Endothelial cell of umbilical vein (primary cell): ENCODE measurements around the gene DIP2C. TPM values are rescaled to one million over a fixed set of nuclear protein-coding genes. Genes with fewer than 3 reads are reported as not detected.

Experiments used
- BruUV-seq: library from RNA; stranded (reverse); fragments of 400-500 nt; replicated peaks from 2 replicates; lab custom pipeline; 2021; lab: Mats Ljungman, UMichigan
- CTCF ChIA-PET: fragments of 300-600, 350-600 bp; sonication (Branson Sonifier 250); formaldehyde crosslinking; loops from one replicate; lab custom pipeline; 2021; ENCODE audit warnings: antibody characterized with exemption, inconsistent platforms; lab: Charles Lee
- POLR2A ChIA-PET: fragments of 300-600, 350-600 bp; sonication (Branson Sonifier 250); formaldehyde crosslinking; loops from one replicate; lab custom pipeline; 2021; ENCODE audit warnings: antibody characterized with exemption, inconsistent platforms; lab: Charles Lee
- DNase-seq: peaks from one replicate; pipeline ENCODE4 v3.0.0-alpha.2; 2011; ENCODE audit warnings: low read depth, low spot score
- FAIRE-seq: peaks from 2 replicates; lab custom pipeline; 2011; peaks lifted over from hg19 to GRCh38; lab: Jason Lieb, UNC
- H2AFZ ChIP-seq: 2 replicates; pipeline ENCODE4 v1.6.0; 2012; ENCODE audit warnings: low read depth, low read length, control low read depth, inconsistent platforms
- H3K27ac ChIP-seq: 2 replicates; pipeline ENCODE4 v1.5.1; 2011; ENCODE audit warnings: low read depth, mild to moderate bottlenecking, control low read depth, low read length, moderate library complexity; ENCODE audit not compliant: insufficient read depth
- H3K27me3 ChIP-seq, 2 experiments: 2 replicates each; pipeline versions ENCODE4 v1.6.0 to v1.6.1; 2011; ENCODE audit warnings: low read length in 2 of 2, mixed read lengths in 1 of 2; ENCODE audit not compliant: control insufficient read depth in 2 of 2, insufficient read depth in 2 of 2
- H3K36me3 ChIP-seq, 2 experiments: 2 replicates in 1 of 2; 3 replicates in 1 of 2; pipeline ENCODE4 v1.5.1; 2011; ENCODE audit warnings: low read length in 2 of 2, mild to moderate bottlenecking in 1 of 2, moderate library complexity in 1 of 2; ENCODE audit not compliant: control insufficient read depth in 2 of 2, insufficient read depth in 2 of 2; ENCODE audit errors: extremely low read depth in 1 of 2
- H3K4me1 ChIP-seq: 3 replicates; pipeline ENCODE4 v1.5.1; 2011; ENCODE audit warnings: mild to moderate bottlenecking, low read length; ENCODE audit not compliant: control insufficient read depth, insufficient read depth; ENCODE audit errors: extremely low read depth
- H3K4me2 ChIP-seq: 2 replicates; pipeline ENCODE4 v1.6.1; 2011; ENCODE audit warnings: low read length, control low read depth, mixed read lengths; ENCODE audit not compliant: insufficient read depth
- H3K4me3 ChIP-seq, 3 experiments: fragments of 200-600 bp in 1 of 3; sonication (generic), shearing (Covaris generic) in 1 of 3; replicated peaks in 1 of 3; 2 replicates each; pipeline ENCODE4 v1.5.1; 2011 to 2016; ENCODE audit warnings: control low read depth in 3 of 3, low read length in 3 of 3, mild to moderate bottlenecking in 2 of 3, inconsistent platforms in 1 of 3, low read depth in 1 of 3, moderate library complexity in 1 of 3; ENCODE audit not compliant: insufficient read depth in 1 of 3
- H3K79me2 ChIP-seq: 2 replicates; pipeline ENCODE4 v1.6.0; 2012; ENCODE audit warnings: low read length, inconsistent platforms; ENCODE audit not compliant: control insufficient read depth, insufficient read depth
- H3K9ac ChIP-seq: replicated peaks from 2 replicates; pipeline ENCODE3; 2011; ENCODE audit warnings: low read length, control low read depth; ENCODE audit not compliant: insufficient read depth; ENCODE audit errors: extremely low read depth
- H3K9me1 ChIP-seq: replicated peaks from 3 replicates; pipeline ENCODE4 v1.6.0; 2011; ENCODE audit warnings: mild to moderate bottlenecking, low read length; ENCODE audit not compliant: control insufficient read depth, insufficient read depth; ENCODE audit errors: extremely low read depth
- H3K9me3 ChIP-seq: replicated peaks from 2 replicates; pipeline ENCODE4 v1.5.1; 2012; ENCODE audit warnings: low read length, inconsistent platforms; ENCODE audit not compliant: control insufficient read depth, insufficient read depth
- H4K20me1 ChIP-seq: replicated peaks from 2 replicates; pipeline ENCODE3; 2011; ENCODE audit warnings: mild to moderate bottlenecking, low read length; ENCODE audit not compliant: control insufficient read depth, insufficient read depth; ENCODE audit errors: extremely low read depth
- EZH2 ChIP-seq: IDR thresholded peaks from 2 replicates; pipeline ENCODE4 v1.6.1; 2012; ENCODE audit warnings: borderline replicate concordance, low read depth, mild to moderate bottlenecking, moderate library complexity, low read length, inconsistent platforms; ENCODE audit not compliant: severe bottlenecking
- FOS ChIP-seq: IDR thresholded peaks from 2 replicates; pipeline ENCODE4 v1.6.1; 2011; ENCODE audit warnings: mild to moderate bottlenecking, low read length, moderate library complexity, borderline replicate concordance; ENCODE audit not compliant: insufficient read depth
- GATA2 ChIP-seq: IDR thresholded peaks from 2 replicates; pipeline ENCODE4 v1.7.0; 2011; ENCODE audit warnings: low read depth, mild to moderate bottlenecking, moderate library complexity, mixed read lengths, low read length; ENCODE audit not compliant: insufficient read length, insufficient read depth
- JUN ChIP-seq: IDR thresholded peaks from 2 replicates; pipeline ENCODE4 v1.6.1; 2011; ENCODE audit warnings: borderline replicate concordance, low read depth; ENCODE audit not compliant: insufficient read length, insufficient read depth
- MYC ChIP-seq: IDR thresholded peaks from one replicate; pipeline ENCODE4 v1.6.1; 2011; ENCODE audit warnings: mild to moderate bottlenecking, low read depth, low read length
- POLR2A ChIP-seq: IDR thresholded peaks from 2 replicates; pipeline ENCODE4 v1.6.1; 2012; ENCODE audit warnings: low read depth, mild to moderate bottlenecking, control low read depth, low read length
- POLR2AphosphoS5 ChIP-seq: IDR thresholded peaks from 2 replicates; pipeline ENCODE4 v1.6.1; 2012; ENCODE audit warnings: low read depth, mild to moderate bottlenecking, control low read depth, low read length, moderate library complexity; ENCODE audit not compliant: insufficient read depth
- dilution Hi-C: fragments of 300-500 bp; cut with MboI; formaldehyde crosslinking; loops from one replicate; pipeline ENCODE4 v1.15.0; 2019; ENCODE audit warnings: low sequenced_read_pairs; ENCODE audit not compliant: extremely low pct_ligation_motif_present
- intact Hi-C: fragments of 100-400 bp; cut with micrococcal nuclease; formaldehyde crosslinking; loops from one replicate; pipeline ENCODE4 v1.10.0; 2022
- polyA plus RNA-seq, 4 experiments: library from polyadenylated mRNA; depleted of rRNA in 3 of 4; stranded (reverse) in 3 of 4; unstranded in 1 of 4; fragments of >200 nt; gene quantifications; 2 replicates each; pipeline versions ENCODE4 v1.2.1 to v1.2.3, GENCODE V29; 2011 to 2012; ENCODE audit warnings: missing spikeins in 1 of 4
- total RNA-seq: library from RNA; stranded (reverse); gene quantifications from 2 replicates; pipeline ENCODE4 v1.2.3, GENCODE V29; 2021
- TF ChIP-seq, protein P1 (sequence below), 2 donors: IDR thresholded peaks; 1 replicate in 1 of 2; 2 replicates in 1 of 2; pipeline ENCODE4 v1.5.1; 2011; ENCODE audit warnings: low read length in 2 of 2, mild to moderate bottlenecking in 2 of 2, moderate library complexity in 2 of 2, control low read depth in 1 of 2, inconsistent platforms in 1 of 2, low read depth in 1 of 2; ENCODE audit not compliant: insufficient read depth in 1 of 2; ENCODE audit errors: extremely low read depth in 1 of 2
- TF ChIP-seq, protein P2 (sequence below): IDR thresholded peaks from 2 replicates; pipeline ENCODE4 v1.6.1; 2011; ENCODE audit not compliant: insufficient read depth, insufficient read length

Gene DIP2C
- total and polyA plus RNA-seq, 2 donors (not counting 3 experiments of a cell fraction or from before 2014, with no cell fraction given): 3.6 to 10.7 TPM

DNA sequence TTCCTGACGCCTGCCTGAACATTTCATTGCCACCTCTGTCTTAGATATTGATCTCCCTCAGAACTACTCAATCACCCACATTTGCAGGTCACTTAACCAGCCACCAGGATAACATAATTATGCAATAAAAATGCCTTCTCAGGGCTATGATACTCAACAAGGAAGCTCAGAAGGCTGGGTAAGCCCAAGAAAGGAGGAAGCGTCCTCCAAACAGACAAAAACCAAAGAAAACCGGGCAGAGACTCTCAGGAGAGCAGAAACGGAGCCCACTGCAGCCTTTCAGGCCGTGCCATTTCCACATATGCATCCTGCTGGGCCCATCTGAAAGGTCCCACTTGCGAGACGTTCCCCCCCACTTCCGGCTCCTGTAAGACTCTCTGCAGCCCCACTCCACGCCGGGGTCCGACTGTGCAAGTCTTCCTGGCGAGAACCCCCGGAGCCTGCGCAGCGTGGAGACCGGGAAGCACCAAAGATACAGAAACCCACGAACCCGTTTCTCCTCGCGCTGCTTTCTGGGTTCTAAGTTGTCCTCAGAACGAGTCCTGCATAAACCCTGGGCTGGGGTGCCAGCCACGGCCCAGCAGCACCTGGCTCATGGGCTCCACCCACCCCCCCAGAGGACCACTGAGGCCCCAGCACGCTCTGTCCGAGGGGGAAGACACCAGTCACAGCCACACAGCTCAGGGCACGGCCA lies 83.7 kb downstream of the DIP2C start:
- dilution Hi-C loops: no loop called here
- H3K27ac ChIP-seq: no peak overlapping the region
- no peaks in the 10 kb centered on the region for H3K27me3 ChIP-seq
- ChIA-PET CTCF (no interaction called here), POLR2A (no interaction called here)
- peaks cover 2% of the 10 kb centered on the region for H4K20me1 ChIP-seq
- no peak for DNase-seq
- H3K4me1 ChIP-seq: peaks cover 3% of the 10 kb centered on the region
- no peak overlapping the region for H3K4me2 ChIP-seq
- intact Hi-C loops: no loop called here
- no peaks in the 10 kb centered on the region for H3K36me3 ChIP-seq
- H3K4me3 ChIP-seq: no peak overlapping the region
- BruUV-seq: no TSS peak
- no peak for FAIRE-seq
- H3K9me1 ChIP-seq: no peaks in the 10 kb centered on the region
- no peaks in the 10 kb centered on the region for H3K79me2 ChIP-seq
- no peak overlapping the region for H2AFZ ChIP-seq
- no peak for TF ChIP-seq EZH2
- TF ChIP-seq GATA2: no peak
- TF ChIP-seq MYC: no peak
- no peak for TF ChIP-seq POLR2AphosphoS5
- TF ChIP-seq POLR2A: no peak
- no peak for TF ChIP-seq FOS
- TF ChIP-seq, protein P1, sequence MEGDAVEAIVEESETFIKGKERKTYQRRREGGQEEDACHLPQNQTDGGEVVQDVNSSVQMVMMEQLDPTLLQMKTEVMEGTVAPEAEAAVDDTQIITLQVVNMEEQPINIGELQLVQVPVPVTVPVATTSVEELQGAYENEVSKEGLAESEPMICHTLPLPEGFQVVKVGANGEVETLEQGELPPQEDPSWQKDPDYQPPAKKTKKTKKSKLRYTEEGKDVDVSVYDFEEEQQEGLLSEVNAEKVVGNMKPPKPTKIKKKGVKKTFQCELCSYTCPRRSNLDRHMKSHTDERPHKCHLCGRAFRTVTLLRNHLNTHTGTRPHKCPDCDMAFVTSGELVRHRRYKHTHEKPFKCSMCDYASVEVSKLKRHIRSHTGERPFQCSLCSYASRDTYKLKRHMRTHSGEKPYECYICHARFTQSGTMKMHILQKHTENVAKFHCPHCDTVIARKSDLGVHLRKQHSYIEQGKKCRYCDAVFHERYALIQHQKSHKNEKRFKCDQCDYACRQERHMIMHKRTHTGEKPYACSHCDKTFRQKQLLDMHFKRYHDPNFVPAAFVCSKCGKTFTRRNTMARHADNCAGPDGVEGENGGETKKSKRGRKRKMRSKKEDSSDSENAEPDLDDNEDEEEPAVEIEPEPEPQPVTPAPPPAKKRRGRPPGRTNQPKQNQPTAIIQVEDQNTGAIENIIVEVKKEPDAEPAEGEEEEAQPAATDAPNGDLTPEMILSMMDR (IDR thresholded peaks at IDR 0.05; ENCODE audit: extremely low read depth in 1 of 2, insufficient read depth in 1 of 2, low read depth in 1 of 2, low read length in 2 of 2): no peak
- TF ChIP-seq JUN: no peak
- TF ChIP-seq, protein P2, sequence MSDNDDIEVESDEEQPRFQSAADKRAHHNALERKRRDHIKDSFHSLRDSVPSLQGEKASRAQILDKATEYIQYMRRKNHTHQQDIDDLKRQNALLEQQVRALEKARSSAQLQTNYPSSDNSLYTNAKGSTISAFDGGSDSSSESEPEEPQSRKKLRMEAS: no peak
- no peaks in the 10 kb centered on the region for H3K9me3 ChIP-seq
- H3K9ac ChIP-seq: no peak overlapping the region
